Liver (tissue), 9 donors: Measurements from ENCODE around the gene TAMALIN. TPM values are rescaled to one million over a fixed set of nuclear protein-coding genes. Genes with fewer than 3 reads are reported as not detected.

ENCODE experiments used
- DNase-seq: peaks from one replicate; pipeline ENCODE4 v3.0.0-alpha.2; 2017; ENCODE audit warnings: low spot score
- H3K27ac ChIP-seq, 2 donors: one replicate each; pipeline ENCODE4 v1.7.0; 2013; ENCODE audit warnings: inconsistent platforms in 2 of 2, low read length in 2 of 2, control low read depth in 1 of 2, low read depth in 1 of 2, mild to moderate bottlenecking in 1 of 2
- H3K27me3 ChIP-seq, 4 donors: one replicate each; pipeline versions ENCODE4 v1.6.1 to v1.7.0; 2013; ENCODE audit warnings: low read length in 3 of 4, inconsistent platforms in 1 of 4, mild to moderate bottlenecking in 1 of 4, moderate library complexity in 1 of 4; ENCODE audit not compliant: control insufficient read depth in 4 of 4, insufficient read depth in 4 of 4
- H3K36me3 ChIP-seq, 4 donors: one replicate each; pipeline versions ENCODE4 v1.6.1 to v1.7.0; 2013; ENCODE audit warnings: low read length in 3 of 4, mild to moderate bottlenecking in 3 of 4, low read depth in 1 of 4, moderate library complexity in 1 of 4; ENCODE audit not compliant: control insufficient read depth in 4 of 4, insufficient read depth in 3 of 4
- H3K4me1 ChIP-seq, 4 donors: one replicate each; pipeline versions ENCODE4 v1.6.1 to v1.7.0; 2013; ENCODE audit warnings: low read length in 3 of 4, mild to moderate bottlenecking in 3 of 4, moderate library complexity in 1 of 4; ENCODE audit not compliant: control insufficient read depth in 4 of 4, insufficient read depth in 4 of 4
- H3K4me3 ChIP-seq, 3 donors: one replicate each; pipeline versions ENCODE4 v1.6.1 to v1.7.0; 2013; ENCODE audit warnings: low read length in 3 of 3, control low read depth in 1 of 3, low read depth in 1 of 3, mild to moderate bottlenecking in 1 of 3
- H3K9ac ChIP-seq, 2 donors: one replicate each; pipeline ENCODE4 v1.7.0; 2013; ENCODE audit warnings: low read length in 2 of 2, mild to moderate bottlenecking in 2 of 2, moderate library complexity in 2 of 2, control low read depth in 1 of 2, low read depth in 1 of 2
- H3K9me3 ChIP-seq, 4 donors: one replicate each; pipeline versions ENCODE4 v1.6.1 to v1.7.0; 2013; ENCODE audit warnings: low read length in 3 of 4; ENCODE audit not compliant: control insufficient read depth in 4 of 4
- CTCF ChIP-seq: fragments of 150-350 bp; IDR thresholded peaks from 2 replicates; pipeline ENCODE4 v1.5.1; 2017; ENCODE audit warnings: improper control_type of control experiment, low read depth, low read length; ENCODE audit not compliant: missing input control
- FOXA1 ChIP-seq: IDR thresholded peaks from 2 replicates; pipeline ENCODE4 v1.6.1; 2016; ENCODE audit warnings: antibody characterized with exemption
- GABPA ChIP-seq, 2 donors: IDR thresholded peaks in 1 of 2; conservative IDR thresholded peaks in 1 of 2; 2 replicates each; pipeline ENCODE4 v1.6.1; 2016; ENCODE audit warnings: antibody characterized with exemption in 2 of 2, mild to moderate bottlenecking in 1 of 2, moderate library complexity in 1 of 2
- HNF4A ChIP-seq, 2 donors: conservative IDR thresholded peaks; 2 replicates each; pipeline ENCODE4 v1.6.1; 2016; ENCODE audit warnings: antibody characterized with exemption in 2 of 2, mild to moderate bottlenecking in 2 of 2
- JUND ChIP-seq, 2 donors: IDR thresholded peaks; 2 replicates each; pipeline ENCODE4 v1.6.1; 2016; ENCODE audit warnings: antibody characterized with exemption in 2 of 2
- RAD21 ChIP-seq, 2 donors: IDR thresholded peaks; 2 replicates each; pipeline ENCODE4 v1.6.1; 2016; ENCODE audit warnings: antibody characterized with exemption in 2 of 2, mild to moderate bottlenecking in 2 of 2
- SP1 ChIP-seq: IDR thresholded peaks from 2 replicates; pipeline ENCODE4 v1.6.1; 2018; ENCODE audit warnings: antibody characterized with exemption, mild to moderate bottlenecking
- TAF1 ChIP-seq: conservative IDR thresholded peaks from 2 replicates; pipeline ENCODE4 v1.6.1; 2016; ENCODE audit warnings: antibody characterized with exemption, mild to moderate bottlenecking
- YY1 ChIP-seq: IDR thresholded peaks from 2 replicates; pipeline ENCODE4 v1.6.1; 2016; ENCODE audit warnings: antibody characterized with exemption, mild to moderate bottlenecking
- ZBTB33 ChIP-seq: IDR thresholded peaks from 2 replicates; pipeline ENCODE4 v1.6.1; 2016; ENCODE audit warnings: antibody characterized with exemption
- WGBS: extraction: QIAGEN DNeasy Blood & Tissue Kit; methylation state at CpG from one replicate; pipeline ENCODE4 v1.1.7; 2013; 5-methylcytosine and 5-hydroxymethylcytosine counted together
- polyA plus RNA-seq, 2 donors: library from polyadenylated mRNA; stranded (reverse) in 1 of 2; unstranded in 1 of 2; fragments of 200-250 nt in 1 of 2; fragments of >200 nt in 1 of 2; fragmentation: Nextera tagmentation in 1 of 2; extraction: Ambion mirVana in 1 of 2; gene quantifications; one replicate each; pipeline versions ENCODE4 v1.2.1 to v1.2.3, GENCODE V29; 2013 to 2015
- total RNA-seq, 2 donors: library from RNA; depleted of rRNA; stranded (reverse); fragments of >200 nt; gene quantifications; one replicate each; pipeline ENCODE4 v1.2.3, GENCODE V29; 2014
- TF ChIP-seq, protein P1 (sequence below): IDR thresholded peaks from 2 replicates; pipeline ENCODE4 v1.6.1; 2016; ENCODE audit warnings: antibody characterized with exemption
- donor health status: healthy.
- donor health status: healthy.
- donor health status: healthy.
- donor health status: healthy.
- donor health status: healthy.

The TAMALIN gene
- total and polyA plus RNA-seq, 4 donors: 1.1 to 9.9 (median 2.5) TPM

DNA sequence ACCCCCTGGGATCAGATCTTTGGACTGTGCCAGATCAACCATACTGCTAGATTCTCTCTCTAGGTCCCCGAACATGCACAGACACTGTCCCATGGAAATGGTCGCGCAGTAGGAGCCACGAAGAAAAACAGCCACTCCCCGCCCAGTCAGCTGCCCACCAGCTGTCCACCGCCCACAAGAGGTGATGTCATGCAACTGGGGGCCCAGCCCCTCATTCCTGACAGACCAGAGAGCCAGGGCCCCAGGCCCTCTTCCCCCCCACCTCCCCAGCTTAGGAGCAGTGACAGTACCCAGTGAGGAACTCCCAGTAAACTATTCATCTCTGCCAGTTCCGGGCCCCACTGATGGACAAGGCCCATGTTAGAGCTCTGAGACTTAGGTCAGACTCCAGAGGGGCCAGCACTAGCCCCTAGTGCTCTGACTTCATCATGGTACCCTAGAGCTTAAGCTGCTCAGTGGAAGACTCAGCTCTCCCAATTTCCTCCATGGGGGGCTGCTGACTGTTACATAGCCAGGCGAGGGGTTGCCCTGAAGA is 3.7 kb upstream of the TAMALIN start:
- peaks cover 0 to 3% (median 0%) of the 10 kb centered on the region in 4 donors for H3K27me3 ChIP-seq
- H3K36me3 ChIP-seq: peaks cover 0 to 8% (median under 1%) of the 10 kb centered on the region in 4 donors
- no peak for TF ChIP-seq TAF1
- TF ChIP-seq YY1: no peak
- no peak for TF ChIP-seq GABPA (IDR thresholded peaks at IDR 0.05 in 1 of 2, conservative IDR thresholded peaks at IDR 0.05 in 1 of 2)
- TF ChIP-seq, protein P1, sequence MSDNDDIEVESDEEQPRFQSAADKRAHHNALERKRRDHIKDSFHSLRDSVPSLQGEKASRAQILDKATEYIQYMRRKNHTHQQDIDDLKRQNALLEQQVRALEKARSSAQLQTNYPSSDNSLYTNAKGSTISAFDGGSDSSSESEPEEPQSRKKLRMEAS: no peak
- TF ChIP-seq ZBTB33: no peak
- TF ChIP-seq HNF4A (conservative IDR thresholded peaks at IDR 0.05): no peak
- TF ChIP-seq SP1: no peak
- no peak for TF ChIP-seq CTCF
- H3K27ac ChIP-seq: no peak overlapping the region
- H3K9ac ChIP-seq: no peak overlapping the region
- H3K4me1 ChIP-seq: peaks cover 2 to 8% (median 8%) of the 10 kb centered on the region in 4 donors
- H3K9me3 ChIP-seq: no peaks in the 10 kb centered on the region
- no peak overlapping the region for H3K4me3 ChIP-seq
- 92% methylated on average over 8 of the region's 8 CpGs for WGBS
- DNase-seq: no peak

GRCh38 chr12:52003591-52003990 is 3.2 kb upstream of the TAMALIN start:
- Histone ChIP-seq H3K4me1 (peaks cover 2 to 8% (median 8%) of the 10 kb centered on the region in 4 donors), H3K27ac (no peak overlapping the region), H3K27me3 (peaks cover 0 to 3% (median 0%) of the 10 kb centered on the region in 4 donors), H3K36me3 (peaks cover 0 to 6% (median 0%) of the 10 kb centered on the region in 4 donors), H3K9ac (no peak overlapping the region), H3K4me3 (no peak overlapping the region), H3K9me3 (no peaks in the 10 kb centered on the region)
- TF ChIP-seq JUND (IDR thresholded peaks at IDR 0.05): no peak
- TF ChIP-seq GABPA (IDR thresholded peaks at IDR 0.05 in 1 of 2, conservative IDR thresholded peaks at IDR 0.05 in 1 of 2): no peak
- TF ChIP-seq FOXA1: no peak
- 78% methylated on average over 6 of the region's 6 CpGs for WGBS
- no peak for DNase-seq

DNA sequence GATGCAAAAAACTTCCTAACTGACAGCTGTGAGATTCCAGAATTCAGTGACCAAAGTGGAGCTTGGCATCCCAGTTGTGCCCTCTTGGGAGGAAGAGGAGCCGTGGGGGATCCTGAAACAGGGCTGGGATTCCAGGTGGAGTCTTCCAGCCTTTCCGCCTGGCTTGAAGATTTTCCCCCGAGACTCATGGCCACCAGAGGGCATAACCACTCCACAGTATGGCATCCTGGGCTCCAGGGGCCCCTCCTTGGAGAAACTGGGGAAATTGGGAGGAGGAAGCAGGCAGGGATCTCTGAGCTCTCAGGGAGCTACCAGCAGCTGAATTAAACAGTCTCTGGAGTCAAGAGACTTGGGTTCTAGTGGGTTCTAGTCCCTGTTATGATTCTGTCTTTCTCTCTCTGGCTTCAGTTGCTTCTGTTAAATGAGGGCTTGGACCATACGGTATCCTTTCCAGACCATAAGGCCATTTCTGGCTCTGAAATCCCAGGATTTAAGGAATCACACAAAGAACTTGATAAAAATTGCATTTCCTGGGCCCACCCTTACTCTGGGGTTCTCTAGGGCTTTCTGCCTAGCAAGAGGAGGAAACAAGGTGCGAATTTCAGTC is 2.6 kb upstream of the TAMALIN start:
- H3K36me3 ChIP-seq: peaks cover 0 to 4% (median 0%) of the 10 kb centered on the region in 4 donors
- H3K9ac ChIP-seq: no peak overlapping the region
- no peak overlapping the region for H3K4me3 ChIP-seq
- no peaks in the 10 kb centered on the region for H3K9me3 ChIP-seq
- H3K4me1 ChIP-seq: peaks cover 2 to 8% (median 8%) of the 10 kb centered on the region in 4 donors
- no peak for DNase-seq
- 58% methylated on average over 5 of the region's 5 CpGs for WGBS
- TF ChIP-seq, protein P1: no peak
- TF ChIP-seq RAD21 (IDR thresholded peaks at IDR 0.05) (peak; percentile 84 to 86), CTCF (peak; percentile 53)
- peaks cover 0 to 3% (median 0%) of the 10 kb centered on the region in 4 donors for H3K27me3 ChIP-seq
- no peak overlapping the region for H3K27ac ChIP-seq
